PC-3 (cell line): Measurements from ENCODE around the gene RTCB.

Source experiments
- CTCF ChIP-seq: fragments of 300-600 bp; sonication (generic); conservative IDR thresholded peaks from 2 replicates; pipeline ENCODE4 v1.5.1; 2017; ENCODE audit warnings: antibody characterized with exemption, low read depth, mild to moderate bottlenecking, low read length
- EZH2 ChIP-seq: fragments of 300-600 bp; sonication (generic); IDR thresholded peaks from one replicate; pipeline ENCODE4 v1.6.1; 2017; ENCODE audit warnings: antibody characterized with exemption, mild to moderate bottlenecking, low read length; ENCODE audit not compliant: unreplicated experiment
- EZH2phosphoT487 ChIP-seq: fragments of 300-600 bp; sonication (generic); IDR thresholded peaks from 2 replicates; pipeline ENCODE4 v1.6.1; 2018; ENCODE audit warnings: mild to moderate bottlenecking, antibody characterized with exemption, low read length, borderline replicate concordance

- no peak for TF ChIP-seq CTCF
- TF ChIP-seq EZH2: no peak
- TF ChIP-seq EZH2phosphoT487: no peak
Measured at GRCh38 chr22:32339190-32340012, 72.6 kb downstream of the RTCB start.
